Fibroblast of skin of left biceps (primary cell): Measurements from ENCODE around the gene NOP16.

Experiments used
- DNase-seq, 2 experiments: peaks; one replicate each; pipeline ENCODE4 v3.0.0-alpha.2; 2013; ENCODE audit warnings: low read depth in 2 of 2

The NOP16 gene, protein sequence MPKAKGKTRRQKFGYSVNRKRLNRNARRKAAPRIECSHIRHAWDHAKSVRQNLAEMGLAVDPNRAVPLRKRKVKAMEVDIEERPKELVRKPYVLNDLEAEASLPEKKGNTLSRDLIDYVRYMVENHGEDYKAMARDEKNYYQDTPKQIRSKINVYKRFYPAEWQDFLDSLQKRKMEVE

DNA sequence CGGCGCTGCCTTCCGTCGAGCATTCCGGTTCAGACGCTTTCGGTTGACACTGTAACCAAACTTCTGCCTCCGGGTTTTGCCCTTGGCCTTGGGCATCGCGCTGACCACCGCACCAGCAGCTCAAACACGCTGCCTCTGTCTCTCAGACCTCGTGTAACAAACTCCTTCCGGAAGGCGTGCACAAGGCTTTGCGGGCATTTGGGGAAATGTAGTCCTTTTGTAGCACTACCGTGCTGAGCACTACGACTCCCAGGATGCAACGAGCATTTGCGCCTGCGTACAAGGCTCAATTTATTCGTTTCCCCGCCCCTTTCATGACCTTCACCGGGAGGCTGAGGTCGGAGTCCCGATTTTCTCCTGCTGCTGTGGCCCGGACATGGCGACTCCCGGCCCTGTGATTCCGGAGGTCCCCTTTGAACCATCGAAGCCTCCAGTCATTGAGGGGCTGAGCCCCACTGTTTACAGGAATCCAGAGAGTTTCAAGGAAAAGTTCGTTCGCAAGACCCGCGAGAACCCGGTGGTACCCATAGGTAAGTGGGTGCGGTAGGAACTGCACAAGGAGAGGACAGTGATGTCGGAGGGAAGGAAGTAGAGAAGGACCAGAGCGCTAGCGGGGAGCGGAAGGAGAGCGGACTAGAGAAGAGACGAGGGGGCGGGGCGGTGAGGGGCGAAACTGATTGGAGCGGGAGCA is at the start of gene NOP16, which contains the start of gene HIGD2A:
TSS of gene NOP16 (minus strand) at position 155 of the 691 bp plus-strand sequence. CDS start at position 96, 59 bp downstream.
TSS of gene HIGD2A (plus strand) at position 308 of the 691 bp plus-strand sequence. CDS start at position 377, 69 bp downstream.
- peak; percentile 96 for DNase-seq

DNA sequence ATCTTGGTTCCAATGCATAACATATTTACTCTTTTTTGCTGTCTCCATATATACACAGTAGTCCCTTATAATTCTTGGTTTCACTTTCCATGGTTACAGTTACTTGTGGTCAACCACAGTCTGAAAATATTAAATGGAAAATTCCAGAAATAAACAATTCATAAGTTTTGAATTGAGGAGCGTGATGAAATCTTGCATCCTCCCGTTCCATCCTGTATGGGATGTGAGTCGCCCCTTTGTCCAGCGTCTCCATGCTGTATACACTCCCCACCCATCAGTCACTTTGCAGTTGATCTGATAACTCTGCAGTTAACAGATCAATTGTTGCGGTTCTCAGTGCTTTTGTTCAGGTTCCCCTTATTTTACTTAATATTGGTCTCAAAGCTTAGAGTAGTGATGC is 48.3 kb upstream of the NOP16 start:
- DNase-seq = no peak

DNA sequence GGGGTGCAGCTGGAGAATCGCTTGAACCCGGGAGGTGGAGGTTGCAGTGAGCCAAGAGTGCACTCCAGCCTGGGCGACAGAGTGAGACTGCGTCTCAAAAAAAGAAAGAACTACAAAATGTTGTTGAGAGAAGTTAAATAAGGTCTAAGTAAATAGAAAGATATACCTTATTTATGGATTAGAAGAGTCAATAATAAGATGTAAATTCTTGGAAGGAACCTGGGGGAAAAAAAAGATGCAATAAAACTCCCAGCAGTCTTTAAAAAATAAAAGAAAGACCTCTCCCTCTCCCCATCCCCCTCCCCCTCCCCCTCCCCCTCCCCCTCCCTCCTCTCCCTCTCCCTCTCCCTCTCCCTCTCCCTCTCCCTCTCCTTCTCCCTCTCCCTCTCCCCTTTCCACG is 44.3 kb upstream of the NOP16 start:
- DNase-seq = no peak

DNA sequence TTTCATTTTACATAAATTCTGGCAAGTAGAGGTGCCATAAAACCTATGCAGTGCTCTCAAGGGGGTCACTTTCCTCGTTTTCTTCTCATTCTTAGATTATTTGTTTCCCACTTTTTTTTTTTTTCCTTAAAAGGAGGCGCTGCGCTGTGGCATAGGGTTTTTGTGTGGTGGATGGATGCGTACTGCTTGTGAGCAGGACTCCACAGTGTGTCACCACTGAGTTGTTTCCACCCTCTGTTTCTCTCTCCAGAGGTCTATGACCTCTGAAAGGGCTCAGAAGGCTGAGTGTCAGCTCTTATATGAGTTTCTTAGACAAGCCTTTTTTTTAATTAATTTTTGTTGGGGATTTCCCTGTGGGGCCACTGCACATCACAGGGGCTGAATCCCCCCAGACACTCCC is 41.6 kb upstream of the NOP16 start:
- no peak for DNase-seq

DNA sequence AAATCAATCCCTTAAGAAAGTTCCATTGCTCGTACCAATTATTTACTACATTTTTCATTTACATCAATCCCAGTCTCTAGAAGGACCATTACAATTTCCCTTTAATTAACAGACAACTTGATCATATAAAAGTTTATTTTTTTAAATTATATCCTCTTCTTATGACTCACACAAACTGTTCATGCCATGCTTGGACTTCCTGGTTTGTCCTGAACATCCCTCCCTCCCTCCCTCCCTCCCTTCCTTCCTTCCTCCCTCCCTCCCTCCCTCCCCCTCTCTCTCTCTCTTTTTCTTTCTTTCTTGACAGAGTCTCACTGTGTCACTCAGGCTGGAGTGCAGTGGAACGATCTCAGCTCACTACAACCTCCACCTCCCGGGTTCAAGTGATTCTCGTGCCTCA is 39.6 kb upstream of the NOP16 start:
- no peak for DNase-seq

DNA sequence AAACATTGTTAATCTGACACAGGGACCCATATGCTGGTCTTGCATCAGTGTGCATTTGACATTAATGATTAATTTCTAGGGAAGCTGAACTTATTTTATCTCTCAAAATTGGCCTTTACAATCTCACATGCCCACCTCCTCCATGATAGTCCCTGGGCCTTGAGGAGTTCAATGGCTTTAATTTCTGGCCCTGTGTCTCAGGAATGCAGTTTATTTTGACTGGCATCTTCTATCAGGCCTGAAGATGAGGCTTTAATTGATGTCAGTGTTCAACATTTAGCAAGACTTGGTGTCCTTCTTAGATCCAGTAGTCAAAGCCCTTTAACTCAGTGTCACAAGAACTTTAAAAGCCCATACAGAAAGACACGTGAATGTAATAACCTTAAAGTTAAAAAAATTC is 38.5 kb upstream of the NOP16 start:
- no peak for DNase-seq

DNA sequence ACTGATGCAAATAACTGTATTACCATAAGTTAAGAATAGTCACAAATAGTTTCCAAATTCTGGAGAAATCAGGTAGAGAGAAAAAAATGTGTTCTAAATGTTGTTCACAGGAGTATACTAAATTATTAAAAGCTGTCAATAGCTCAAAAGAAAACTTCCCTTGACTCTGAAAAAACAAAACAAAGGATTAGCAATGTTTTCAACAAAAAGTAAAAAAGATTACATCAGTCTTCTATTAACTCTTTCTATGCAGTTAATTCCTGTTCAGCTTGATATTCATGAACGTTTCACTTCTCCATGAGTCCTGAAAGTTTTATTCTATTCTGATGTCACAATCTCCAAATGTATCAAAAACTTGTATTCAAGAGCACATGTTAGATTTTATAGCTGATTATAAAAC is 37.4 kb upstream of the NOP16 start:
- DNase-seq = no peak

DNA sequence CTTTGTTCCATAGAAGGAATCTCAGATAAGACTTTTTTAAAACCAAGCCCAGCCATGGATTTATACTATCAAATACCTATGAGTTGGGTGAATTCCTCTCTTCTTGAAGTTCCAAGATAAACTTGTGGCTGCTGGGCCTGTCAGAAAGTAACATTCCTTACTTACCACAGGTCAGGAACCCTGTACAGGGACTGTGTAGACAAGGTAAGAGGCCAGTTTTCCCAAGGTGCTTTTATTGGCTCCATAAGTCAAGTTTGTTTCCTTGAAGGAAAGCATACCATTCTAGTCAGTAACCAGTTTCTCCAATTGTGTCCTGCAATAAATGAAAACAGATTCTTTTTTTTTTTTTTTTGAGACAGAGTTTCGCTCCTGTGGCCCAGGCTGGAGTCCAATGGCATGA is 36.7 kb upstream of the NOP16 start:
- no peak for DNase-seq

DNA sequence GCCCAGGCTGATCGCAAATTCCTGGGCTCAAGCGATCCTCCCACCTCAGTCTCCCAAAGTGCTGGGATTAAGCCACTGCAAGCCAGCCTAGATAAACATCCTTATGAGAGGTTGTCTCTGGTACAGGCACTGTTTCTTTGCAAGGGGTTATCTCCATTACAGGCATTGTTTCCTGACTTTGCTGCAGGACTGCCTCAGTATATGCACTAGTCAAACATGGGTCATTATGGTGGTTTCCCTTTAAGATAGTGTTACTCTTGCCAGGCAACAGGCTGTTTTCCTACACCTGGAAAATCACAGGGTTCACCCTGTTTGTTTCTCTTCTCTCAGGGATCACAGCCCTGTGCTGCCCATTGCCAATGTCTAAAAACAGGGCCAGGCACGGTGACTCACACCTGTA is 35.8 kb upstream of the NOP16 start:
- DNase-seq = no peak

DNA sequence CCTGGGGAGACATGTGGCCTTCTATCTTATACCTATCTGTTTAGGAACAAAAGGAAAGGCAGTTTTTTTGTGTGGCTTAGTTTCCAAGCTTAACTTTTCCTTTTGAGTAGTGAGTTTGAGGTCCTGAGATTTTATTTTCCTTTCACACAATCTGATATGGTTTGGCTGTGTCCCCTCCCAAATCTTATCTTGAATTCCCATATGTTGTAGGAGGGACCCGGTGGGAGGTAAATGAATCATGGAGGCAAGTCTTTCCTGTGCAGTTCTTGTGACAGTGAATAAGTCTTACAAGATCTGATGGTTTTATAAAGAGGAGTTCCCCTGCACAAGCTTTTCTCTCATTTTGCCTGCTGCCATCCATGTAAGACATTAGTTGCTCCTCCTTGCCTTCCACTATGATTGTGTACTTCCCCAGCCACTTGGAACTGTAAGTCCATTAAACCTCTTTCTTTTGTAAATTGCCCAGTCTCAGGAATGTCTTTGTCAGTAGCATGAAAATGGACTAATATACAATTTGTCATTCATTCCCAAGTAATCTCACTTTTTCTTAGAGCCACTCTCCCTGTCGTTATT is 32.7 kb upstream of the NOP16 start:
- no peak for DNase-seq

DNA sequence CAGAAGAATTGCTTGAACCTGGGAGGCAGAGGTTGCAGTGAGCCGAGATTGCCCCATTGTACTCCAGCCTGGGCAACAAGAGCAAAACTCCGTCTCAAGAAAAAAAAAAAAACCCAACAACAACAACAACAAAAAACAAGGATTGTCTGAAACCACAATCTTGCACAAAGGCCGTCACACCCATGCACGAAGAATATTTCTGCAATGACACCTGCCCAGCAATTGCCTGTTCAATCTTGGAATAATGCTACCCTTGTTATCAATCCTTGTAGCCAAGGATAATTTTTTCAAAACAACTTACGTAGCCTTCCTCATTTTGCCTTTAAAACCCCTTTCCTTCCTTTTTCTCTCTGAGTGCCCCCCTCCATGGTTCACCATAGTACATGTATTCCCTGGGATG is 31.7 kb upstream of the NOP16 start:
- no peak for DNase-seq

DNA sequence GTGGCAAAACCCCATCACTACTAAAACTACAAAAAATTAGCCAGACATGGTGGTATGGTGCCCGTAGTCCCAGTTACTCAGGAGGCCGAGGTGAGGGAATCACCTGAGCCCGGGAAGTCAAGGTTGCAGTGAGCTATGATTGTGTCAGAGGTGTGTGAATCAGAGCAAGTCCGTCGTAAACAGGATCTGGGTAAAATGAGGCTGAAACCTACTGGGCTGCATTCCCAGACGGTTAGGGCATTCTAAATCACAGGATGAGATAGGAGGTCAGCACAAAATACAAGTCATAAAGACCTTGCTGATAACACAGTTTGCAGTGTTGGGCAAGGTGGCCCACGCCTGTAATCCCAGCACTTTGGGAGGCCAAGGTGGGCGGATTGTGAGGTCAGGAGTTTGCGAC is 29.9 kb upstream of the NOP16 start:
- no peak for DNase-seq

DNA sequence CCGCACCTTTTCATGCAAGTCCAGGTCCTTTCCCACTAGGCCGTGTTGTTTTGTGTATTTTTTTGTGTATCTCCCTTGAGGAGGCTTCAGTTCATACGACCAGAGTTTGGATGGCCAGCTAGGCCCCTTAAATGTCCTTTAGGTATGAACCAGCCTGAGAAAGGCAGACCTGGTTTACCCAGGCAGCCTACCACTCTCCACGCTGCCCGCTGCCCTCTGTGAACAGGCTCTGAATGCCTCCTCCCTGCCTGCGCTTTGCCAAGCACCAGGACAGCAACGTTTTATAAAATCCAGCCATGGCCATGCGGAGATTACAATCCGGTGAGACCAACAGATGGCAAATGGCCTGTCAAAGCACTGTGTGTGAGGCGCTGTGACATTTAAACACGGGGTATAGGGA is 28.6 kb upstream of the NOP16 start:
- DNase-seq = no peak

DNA sequence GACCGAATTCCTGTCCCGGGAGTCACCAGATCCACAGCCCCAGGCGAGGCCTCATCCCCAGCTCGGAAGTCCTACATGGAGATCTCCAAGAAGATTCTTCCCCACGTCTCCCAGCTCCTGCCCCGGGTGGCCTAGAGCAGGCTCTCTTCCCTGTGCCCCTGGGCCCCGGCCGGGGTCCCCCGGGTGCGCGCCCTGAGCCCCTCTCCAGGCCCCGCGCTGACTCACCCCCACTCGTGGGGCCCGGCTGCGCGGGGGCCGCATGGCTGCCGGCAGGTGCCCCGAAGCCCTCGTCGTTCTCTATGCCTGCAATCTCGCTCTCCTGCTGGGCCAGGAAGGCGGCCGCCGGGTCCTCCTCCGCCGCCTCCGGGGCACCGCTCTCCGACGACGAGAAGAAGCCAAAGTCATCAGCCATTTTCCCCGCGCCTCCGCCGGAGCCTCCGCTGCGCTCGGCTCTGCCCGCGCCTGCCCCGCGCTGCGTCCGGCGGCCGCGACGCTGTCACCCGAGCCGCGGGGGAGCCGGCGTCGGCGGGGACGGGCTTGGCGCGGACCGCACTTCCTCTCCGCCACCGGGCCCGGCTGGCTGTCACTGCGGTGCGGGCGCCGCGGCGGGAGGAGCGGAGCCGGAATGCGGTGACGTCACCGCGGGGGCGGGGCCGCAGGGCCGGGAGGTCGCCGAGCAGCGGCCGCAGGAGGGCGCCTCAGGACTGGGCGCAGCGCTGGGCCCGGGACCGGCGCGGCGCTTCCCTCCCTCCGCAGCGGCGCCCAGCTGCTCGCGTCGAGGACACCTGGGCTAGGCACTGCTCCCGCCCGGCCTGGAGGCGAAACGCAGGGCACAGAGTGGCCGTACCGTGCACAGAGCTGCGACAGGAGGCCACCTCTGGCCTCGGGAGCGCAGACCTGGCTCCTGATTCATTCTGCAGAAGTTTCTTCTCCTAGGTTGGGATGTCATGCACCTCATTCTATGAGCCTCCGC is 27.8 kb upstream of the NOP16 start, which contains the start of gene CLTB:
TSS of gene CLTB (minus strand) at position 588 of the 973 bp plus-strand sequence. CDS start at position 412, 176 bp downstream.
- DNase-seq = peak; percentile 34 to 51

DNA sequence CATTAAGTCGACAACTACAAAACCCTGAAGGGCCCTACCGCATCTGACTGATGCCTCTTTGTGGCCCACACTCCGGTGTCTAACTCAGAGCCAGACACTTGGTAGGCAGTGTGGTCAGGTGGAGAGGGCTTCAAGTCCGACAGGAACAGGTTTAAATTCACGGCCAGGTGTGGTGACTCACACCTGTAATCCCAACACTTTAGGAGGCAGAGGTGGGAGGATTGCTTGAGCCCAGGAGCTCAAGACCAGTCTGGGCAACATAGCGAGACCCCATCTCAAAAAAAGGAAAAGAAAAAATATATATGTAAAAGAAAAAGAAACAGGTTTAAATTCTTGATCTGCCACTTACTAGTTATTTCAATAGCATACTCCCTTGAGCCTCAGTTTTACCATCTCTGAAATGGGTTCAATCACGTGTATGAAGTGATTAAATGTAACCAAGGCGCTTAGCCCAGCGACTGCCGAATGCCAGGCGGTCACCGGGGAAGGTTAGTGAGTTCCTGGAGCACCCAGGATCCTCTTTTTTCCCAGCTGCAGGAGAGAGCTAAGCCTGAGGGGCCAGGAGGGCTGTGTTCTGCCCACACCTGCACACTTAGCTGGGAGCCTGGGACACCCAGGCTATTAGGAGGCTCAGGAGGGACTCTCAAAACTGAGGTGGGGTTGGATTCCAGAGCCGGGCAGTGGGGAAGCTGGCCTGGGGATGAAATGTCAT is 27.0 kb upstream of the NOP16 start:
- no peak for DNase-seq

DNA sequence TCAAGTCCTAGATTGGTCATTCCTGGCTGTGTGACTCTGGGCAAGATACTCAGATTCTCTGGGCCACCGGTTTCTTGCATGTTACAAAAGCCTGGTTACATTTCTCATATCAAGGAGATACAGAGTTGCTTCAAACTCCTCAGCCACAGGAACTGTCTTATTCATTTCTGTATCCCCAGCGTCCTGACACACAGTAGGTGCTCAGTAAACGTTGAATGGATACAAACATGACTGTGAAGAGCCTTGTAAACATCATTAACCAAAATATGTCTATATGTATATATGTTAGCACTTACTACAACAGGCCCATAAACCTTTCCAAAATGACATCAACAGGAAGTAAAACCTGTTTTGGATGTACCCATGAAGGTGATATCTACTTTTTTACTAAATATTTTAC is 26.3 kb upstream of the NOP16 start:
- no peak for DNase-seq

DNA sequence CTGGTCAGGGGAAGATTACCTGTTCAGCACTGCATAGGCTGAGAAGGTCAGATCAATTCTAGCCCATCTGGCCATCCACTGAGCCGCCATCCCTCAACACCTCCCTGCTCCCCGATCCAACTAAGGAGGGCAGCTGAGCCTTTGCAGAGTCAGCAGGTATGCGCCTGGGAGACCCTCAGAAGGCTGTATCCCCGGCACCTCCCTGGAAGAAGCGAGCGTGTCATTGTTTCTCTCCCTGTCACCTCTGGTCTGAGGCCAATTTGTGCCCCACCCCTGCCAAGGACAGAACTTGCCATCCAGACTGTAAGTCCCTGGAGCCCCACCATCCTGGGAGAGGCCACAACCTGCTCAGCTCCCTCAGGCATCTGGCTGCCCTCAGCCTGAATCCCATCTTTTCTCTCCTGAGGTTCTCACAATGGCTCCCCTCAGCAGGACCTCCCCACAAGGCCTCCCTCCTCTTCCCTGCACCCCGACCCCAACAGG is 25.4 kb upstream of the NOP16 start:
- no peak for DNase-seq

DNA sequence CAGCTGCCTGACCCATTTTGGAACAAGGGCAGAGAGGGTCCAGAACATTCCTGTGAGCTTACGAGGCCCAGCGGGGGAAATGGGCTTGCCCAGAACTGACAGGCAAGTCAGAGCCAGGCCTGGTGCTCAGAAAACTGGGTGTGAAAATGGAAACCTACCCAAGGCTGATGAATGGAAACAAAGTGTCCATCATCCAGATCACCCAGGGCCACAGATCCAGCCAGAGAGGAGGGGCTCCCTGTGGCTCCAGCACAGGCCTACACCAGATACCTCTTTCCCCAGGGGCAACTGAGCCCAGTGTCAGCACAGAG is 24.8 kb upstream of the NOP16 start:
- no peak for DNase-seq

DNA sequence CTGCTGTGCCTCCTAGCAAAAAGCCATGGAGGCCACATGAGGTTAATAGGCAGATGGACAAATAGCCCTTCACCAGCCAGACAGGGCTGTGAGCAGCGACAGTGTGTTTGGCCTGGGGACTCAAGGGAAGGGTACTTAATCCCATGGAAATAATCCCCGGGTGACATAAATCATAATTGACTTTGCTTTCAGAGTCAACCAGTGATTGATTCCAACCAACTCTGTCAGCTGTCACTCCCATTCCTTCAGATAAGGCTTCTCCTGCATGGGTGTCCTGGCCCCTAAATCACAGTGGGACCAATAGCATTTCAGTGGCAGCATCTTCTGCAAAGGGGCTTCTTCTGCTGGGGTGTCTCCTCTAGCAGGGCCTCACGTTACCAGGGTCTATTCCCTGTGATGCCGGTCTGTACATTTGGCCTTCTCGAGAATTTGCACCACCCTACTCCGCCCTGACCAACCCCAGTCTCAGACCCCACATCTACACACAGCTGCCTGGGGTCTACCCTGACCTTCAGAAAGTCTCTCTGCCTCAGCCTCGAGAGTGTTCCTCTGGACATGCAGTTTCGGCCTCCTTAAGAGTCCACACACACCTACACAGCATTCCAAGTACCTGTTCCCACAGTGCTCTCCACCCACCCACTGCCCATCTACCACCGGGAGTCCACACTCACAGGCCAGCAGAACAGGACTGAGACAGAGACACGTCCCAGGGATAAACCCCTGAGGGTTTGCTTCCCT is 24.3 kb upstream of the NOP16 start:
- no peak for DNase-seq

DNA sequence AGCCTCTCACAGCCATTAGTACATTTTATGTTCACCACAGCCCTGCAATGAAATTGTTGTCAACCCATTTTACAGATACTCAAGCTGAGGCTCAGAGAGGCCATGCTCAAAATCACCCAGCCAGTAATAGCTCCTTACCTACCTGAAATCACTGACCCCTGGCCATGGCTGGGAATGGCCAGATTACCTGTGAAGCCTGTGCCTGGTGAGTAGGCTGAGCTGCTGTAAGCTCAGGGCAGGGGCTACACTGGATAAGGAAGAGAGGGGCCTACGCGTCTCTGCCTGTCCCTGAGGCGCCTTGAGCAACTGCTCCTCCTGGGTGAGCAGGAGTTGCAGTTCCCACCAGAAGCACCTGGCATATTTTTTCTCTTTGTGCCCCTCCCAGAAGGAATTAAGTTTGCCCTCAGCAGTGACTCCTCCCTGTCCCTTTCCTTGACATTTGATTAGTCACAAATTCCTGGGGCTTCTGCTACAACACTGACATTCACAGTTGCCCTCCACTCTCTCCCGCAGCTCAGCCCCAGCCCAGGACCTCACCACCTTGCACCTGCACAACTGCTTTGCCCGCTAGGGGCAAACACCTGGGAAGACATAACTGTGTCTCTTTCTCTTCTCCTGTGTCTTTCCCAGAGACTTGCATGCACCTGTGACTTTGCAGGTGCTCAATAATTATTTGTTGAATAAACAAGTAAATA is 22.2 kb upstream of the NOP16 start:
- no peak for DNase-seq
